Nephron (organoid): ENCODE results near the gene OR13A1.

Experiments
- H3K27ac Mint-ChIP-seq, 3 experiments: 2 replicates each; pipeline ENCODE4 v1.8.0; 2020; ENCODE audit warnings: mixed read lengths in 3 of 3, mild to moderate bottlenecking in 2 of 3, moderate library complexity in 1 of 3
- H3K27me3 Mint-ChIP-seq: 2 replicates; pipeline ENCODE4 v1.8.0; 2021; ENCODE audit warnings: low read depth, mild to moderate bottlenecking, moderate library complexity, mixed read lengths
- H3K36me3 Mint-ChIP-seq: 2 replicates; pipeline ENCODE4 v1.8.0; 2020; ENCODE audit warnings: low read depth, mixed read lengths
- H3K4me1 Mint-ChIP-seq: 2 replicates; pipeline ENCODE4 v1.8.0; 2020; ENCODE audit warnings: mixed read lengths
- H3K4me3 Mint-ChIP-seq, 3 experiments: 2 replicates each; pipeline ENCODE4 v1.8.0; 2020; ENCODE audit warnings: mild to moderate bottlenecking in 3 of 3, mixed read lengths in 3 of 3, moderate library complexity in 2 of 3
- H3K9me3 Mint-ChIP-seq: 2 replicates; pipeline ENCODE4 v1.8.0; 2020; ENCODE audit warnings: mixed read lengths
- CTCF ChIP-seq, 3 experiments: fragments of 200-600 bp; sonication (generic); IDR thresholded peaks; one replicate each; pipeline ENCODE4 v1.5.0; 2021; ENCODE audit warnings: antibody characterized with exemption in 3 of 3; ENCODE audit not compliant: unreplicated experiment in 3 of 3

OR13A1 gene

GRCh38 chr10:45253183-45253914 is 62.1 kb downstream of the OR13A1 start:
- Mint-ChIP-seq H3K4me3 (no peak overlapping the region), H3K27ac (no peak overlapping the region), H3K9me3 (no peaks in the 10 kb centered on the region), H3K27me3 (no peaks in the 10 kb centered on the region), H3K4me1 (no peaks in the 10 kb centered on the region), H3K36me3 (no peaks in the 10 kb centered on the region)
- no peak for TF ChIP-seq CTCF (IDR thresholded peaks at IDR 0.05; ENCODE audit: unreplicated experiment in 3 of 3)
